Neutrophil (primary cell): ENCODE results near the gene TJAP1.

Source experiments
- H3K27ac ChIP-seq: fragments of 200-600 bp; sonication (generic); 2 replicates; pipeline ENCODE4 v1.5.1; 2016; ENCODE audit warnings: mild to moderate bottlenecking, moderate library complexity
- H3K27me3 ChIP-seq: fragments of 200-600 bp; sonication (generic); 2 replicates; pipeline ENCODE4 v1.6.0; 2016; ENCODE audit warnings: mild to moderate bottlenecking
- H3K36me3 ChIP-seq: fragments of 200-600 bp; sonication (generic); 2 replicates; pipeline ENCODE4 v1.5.1; 2017
- H3K4me1 ChIP-seq, 2 experiments: fragments of 200-600 bp in 1 of 2; sonication (generic) in 1 of 2; 1 replicate in 1 of 2; 2 replicates in 1 of 2; pipeline versions ENCODE4 v1.5.1 to v1.6.1; 2013 to 2016; ENCODE audit warnings: low read depth in 1 of 2, low read length in 1 of 2, mild to moderate bottlenecking in 1 of 2, moderate library complexity in 1 of 2; ENCODE audit not compliant: control insufficient read depth in 1 of 2, insufficient read depth in 1 of 2
- H3K4me3 ChIP-seq, 2 experiments: fragments of 200-600 bp in 1 of 2; sonication (generic) in 1 of 2; 1 replicate in 1 of 2; 2 replicates in 1 of 2; pipeline ENCODE4 v1.5.1; 2013 to 2016; ENCODE audit warnings: low read depth in 1 of 2, low read length in 1 of 2, mild to moderate bottlenecking in 1 of 2, moderate library complexity in 1 of 2
- H3K9me3 ChIP-seq: fragments of 200-600 bp; sonication (generic); 2 replicates; pipeline ENCODE4 v1.5.1; 2016
- CTCF ChIP-seq: fragments of 200-600 bp; sonication (generic); IDR thresholded peaks from 2 replicates; pipeline ENCODE4 v1.5.1; 2016; ENCODE audit warnings: antibody characterized with exemption

The TJAP1 gene

GRCh38 chr6:43477235-43478007, at the start of gene TJAP1:
TJAP1 (plus strand) TSS chr6:43477570; CDS start chr6:43499002, 21,432 bp downstream.
- Histone ChIP-seq H3K4me1 (peaks cover 10 to 15% of the 10 kb centered on the region in 2 experiments), H3K27ac (peak within 1 kb of the TSS; percentile 67), H3K4me3 (peak within 1 kb of the TSS; percentile 64 to 79)

GRCh38 chr6:43428112-43428570, 49.2 kb upstream of the TJAP1 start:
- TF ChIP-seq CTCF: no peak
- H3K27me3 ChIP-seq: peaks cover 9% of the 10 kb centered on the region
- peak overlapping the region; percentile 82 for H3K27ac ChIP-seq
- H3K36me3 ChIP-seq: peaks cover 16% of the 10 kb centered on the region
- no peaks in the 10 kb centered on the region for H3K9me3 ChIP-seq
- peaks cover 20 to 25% of the 10 kb centered on the region in 2 experiments for H3K4me1 ChIP-seq
- H3K4me3 ChIP-seq: peak overlapping the region; percentile 77 to 82

More at GRCh38 chr6:43477235-43478007, at the start of gene TJAP1:
- Histone ChIP-seq H3K27me3 (peaks cover 1% of the 10 kb centered on the region), H3K9me3 (no peaks in the 10 kb centered on the region), H3K36me3 (no peaks in the 10 kb centered on the region)
- TF ChIP-seq CTCF: peak; percentile 10

GRCh38 chr6:43428874-43429273, 48.5 kb upstream of the TJAP1 start:
- H3K36me3 ChIP-seq: peaks cover 23% of the 10 kb centered on the region
- peaks cover 3% of the 10 kb centered on the region for H3K27me3 ChIP-seq
- peaks cover 20 to 25% of the 10 kb centered on the region in 2 experiments for H3K4me1 ChIP-seq
- no peak for TF ChIP-seq CTCF
- H3K4me3 ChIP-seq: no peak overlapping the region
- no peaks in the 10 kb centered on the region for H3K9me3 ChIP-seq
- H3K27ac ChIP-seq: no peak overlapping the region

- Histone ChIP-seq H3K36me3 (peaks cover 49% of the 10 kb centered on the region), H3K27ac (no peak overlapping the region), H3K4me3 (no peak overlapping the region), H3K27me3 (no peaks in the 10 kb centered on the region), H3K4me1 (peaks cover 15 to 18% of the 10 kb centered on the region in 2 experiments), H3K9me3 (no peaks in the 10 kb centered on the region)
- TF ChIP-seq CTCF: no peak
These were observed 45.1 kb upstream of the TJAP1 start for GRCh38 chr6:43432009-43432945.

- Histone ChIP-seq H3K27me3 (no peaks in the 10 kb centered on the region), H3K4me3 (no peak overlapping the region), H3K27ac (no peak overlapping the region), H3K4me1 (peaks cover 10 to 13% of the 10 kb centered on the region in 2 experiments), H3K36me3 (peaks cover 57% of the 10 kb centered on the region), H3K9me3 (no peaks in the 10 kb centered on the region)
- TF ChIP-seq CTCF: no peak
These were observed 44.2 kb upstream of the TJAP1 start for GRCh38 chr6:43433148-43433547.
